Measurements from ENCODE around the gene ITPR2.
A peak's percentile ranks its signal among the peaks of the same experiment; 100 is the strongest.
"Not testable (repeated sequence)": the region's sequence is repeated elsewhere in the genome, so short reads cannot be mapped to it uniquely, and the experiment has no call there.

ITPR2 gene

DNA sequence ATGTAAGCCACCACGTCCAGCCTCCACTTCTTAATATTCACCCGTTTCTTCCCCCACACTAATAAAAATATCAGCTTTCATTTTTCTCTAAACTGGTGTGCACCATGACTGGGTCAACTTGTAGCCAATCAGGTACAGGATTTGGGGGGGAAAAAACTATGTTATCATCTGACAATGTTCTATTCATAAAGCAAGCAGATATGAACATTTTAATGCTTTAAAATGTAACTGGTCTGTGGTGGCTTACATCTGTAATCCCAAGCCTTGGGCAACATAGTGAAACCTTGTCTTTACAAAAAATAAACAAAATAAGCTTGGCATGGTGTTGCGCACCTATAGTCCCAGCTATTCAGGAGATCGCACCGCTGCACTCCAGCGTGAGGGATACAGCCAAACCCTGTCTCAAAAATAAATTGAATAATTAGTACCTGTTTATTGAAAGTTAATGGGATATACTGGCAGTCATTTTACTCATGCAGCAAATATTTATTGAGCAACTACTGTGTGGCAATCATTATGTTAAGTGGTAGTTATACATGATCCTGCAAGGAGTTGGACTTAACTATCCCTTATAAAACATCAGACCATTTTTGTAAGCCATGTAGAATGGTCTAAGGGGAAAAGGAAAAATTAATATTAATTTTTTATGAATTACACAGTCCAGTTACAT, 15.3 kb upstream of the ITPR2 start:
- ATAC-seq, result no peak

DNA sequence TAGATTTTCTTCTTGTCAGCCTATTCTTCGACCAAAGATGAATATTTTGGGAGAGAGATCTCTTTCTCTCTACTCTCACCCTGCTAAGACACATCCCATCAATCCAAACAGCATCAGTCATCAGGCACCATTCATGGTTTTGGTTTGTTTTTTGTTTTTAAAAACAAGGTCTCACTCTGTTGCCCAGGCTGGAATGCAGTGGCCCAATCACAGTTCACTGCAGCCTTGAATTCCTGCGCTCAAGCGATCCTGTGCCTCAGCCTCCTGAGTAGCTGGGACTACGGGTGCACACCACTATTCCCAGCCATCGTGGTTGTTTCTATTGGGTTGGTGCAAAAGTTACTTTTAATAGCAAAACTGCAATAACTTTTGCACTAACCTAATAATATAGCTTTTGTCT, 14.4 kb upstream of the ITPR2 start:
- no peak for ATAC-seq
- DNase-seq, result no peak

More for the DNA sequence above, 15.3 kb upstream of the ITPR2 start:
- no peak for DNase-seq

DNA sequence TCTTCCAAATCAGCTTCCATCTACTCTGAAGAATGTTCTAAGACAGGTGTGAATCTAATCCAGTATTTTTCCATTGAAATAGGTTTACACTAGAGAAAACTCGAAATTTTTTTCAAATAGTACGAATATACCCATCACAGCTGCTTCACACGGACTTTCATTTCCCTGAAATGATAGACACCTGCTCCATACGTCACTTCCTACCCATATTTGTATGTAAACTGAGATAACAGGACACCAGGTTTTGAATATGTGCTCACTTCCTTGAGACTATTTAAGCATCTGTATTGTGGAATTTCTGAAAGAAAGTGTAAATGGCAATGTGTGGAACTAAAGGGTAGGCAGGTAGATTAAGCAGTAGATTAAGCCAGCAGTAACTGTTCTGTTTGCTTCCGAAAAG, 13.4 kb upstream of the ITPR2 start:
- DNase-seq (no peak), ATAC-seq (no peak)

DNA sequence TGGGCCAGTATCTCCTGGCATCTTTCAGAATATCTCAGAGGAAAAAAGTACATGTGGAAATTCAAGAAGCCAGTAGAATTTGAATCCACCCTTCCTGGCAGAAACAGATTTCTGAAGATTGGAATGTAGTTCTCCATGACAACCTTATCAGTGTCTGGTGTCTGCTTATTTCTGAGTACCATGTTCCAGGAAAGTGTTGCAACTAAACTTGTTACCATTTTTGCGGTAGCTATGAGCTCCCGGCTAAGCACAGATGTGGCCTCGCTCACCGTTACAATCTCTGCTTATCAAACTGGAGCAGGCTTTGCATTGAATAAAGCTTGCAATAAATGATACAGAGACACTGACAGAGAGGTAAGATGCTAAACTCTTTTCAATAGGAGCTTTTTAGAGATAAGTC, 13.0 kb upstream of the ITPR2 start:
- DNase-seq, result no peak
- ATAC-seq, result no peak

DNA sequence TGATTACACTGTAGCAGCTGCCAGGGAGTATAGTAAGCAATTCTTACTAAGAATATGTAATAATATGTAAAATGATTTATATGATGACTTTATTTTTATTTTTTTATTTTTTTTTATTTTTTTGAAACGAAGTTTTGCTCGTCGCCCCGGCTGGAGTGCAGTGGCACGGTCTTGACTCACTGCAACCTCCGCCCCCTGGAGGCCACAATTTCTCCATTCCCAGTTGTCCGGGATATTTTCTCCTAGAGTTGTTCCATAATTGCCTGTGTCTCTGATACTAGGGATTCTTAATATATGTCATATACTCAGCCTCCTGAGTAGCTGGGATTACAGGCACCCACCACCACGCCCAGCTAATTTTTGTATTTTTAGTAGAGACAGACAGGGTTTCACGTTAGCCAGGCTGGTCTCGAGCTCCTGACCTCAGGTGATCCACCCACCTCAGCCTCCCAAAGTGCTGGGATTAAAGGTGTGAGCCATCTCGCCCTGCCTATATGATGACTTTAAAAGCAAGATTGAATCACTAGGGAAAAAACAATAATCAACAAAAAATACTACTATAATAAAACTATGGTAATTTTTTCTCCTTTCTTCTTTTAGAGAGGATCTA, 12.2 kb upstream of the ITPR2 start:
- no peak for ATAC-seq
- peak; percentile 42 for DNase-seq

DNA sequence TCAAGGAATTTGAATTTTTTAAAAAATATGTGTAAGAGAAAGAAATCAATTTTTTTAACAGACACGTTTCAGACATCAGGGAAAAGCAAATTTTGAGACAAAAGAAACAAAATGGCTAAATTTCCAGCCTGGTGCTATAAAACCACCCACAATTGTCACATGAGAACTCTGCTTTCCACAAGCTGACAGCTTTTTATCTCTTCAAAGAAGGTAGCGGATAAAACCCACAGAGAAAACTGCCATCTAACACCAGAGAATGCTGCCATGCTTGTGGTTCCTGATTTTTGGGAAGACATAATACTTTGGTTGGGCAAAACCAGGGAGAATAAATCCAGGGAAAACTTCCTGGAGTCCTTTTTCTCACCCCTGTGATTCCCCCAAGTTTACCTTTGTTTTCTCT, 10.3 kb upstream of the ITPR2 start:
- DNase-seq, result no peak
- no peak for ATAC-seq

DNA sequence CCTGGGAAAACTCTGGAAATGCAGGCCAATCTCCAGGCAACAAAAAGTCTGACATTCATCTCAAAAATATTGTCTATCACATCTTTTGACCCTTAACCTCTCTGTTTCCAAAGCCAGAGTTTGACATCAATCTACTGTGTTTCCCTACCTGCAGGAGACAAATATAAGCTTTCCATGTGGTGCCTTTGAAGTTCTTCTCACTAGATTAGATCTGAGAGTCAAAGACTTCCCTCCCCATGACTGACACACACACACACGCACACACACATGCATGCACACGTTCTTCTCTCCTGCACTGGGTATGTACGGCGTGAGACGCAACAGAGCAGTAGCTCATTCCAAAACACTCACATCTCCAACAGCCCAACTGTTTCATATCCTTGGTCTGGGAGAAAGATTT, 8.1 kb upstream of the ITPR2 start:
- no peak for ATAC-seq
- no peak for DNase-seq

DNA sequence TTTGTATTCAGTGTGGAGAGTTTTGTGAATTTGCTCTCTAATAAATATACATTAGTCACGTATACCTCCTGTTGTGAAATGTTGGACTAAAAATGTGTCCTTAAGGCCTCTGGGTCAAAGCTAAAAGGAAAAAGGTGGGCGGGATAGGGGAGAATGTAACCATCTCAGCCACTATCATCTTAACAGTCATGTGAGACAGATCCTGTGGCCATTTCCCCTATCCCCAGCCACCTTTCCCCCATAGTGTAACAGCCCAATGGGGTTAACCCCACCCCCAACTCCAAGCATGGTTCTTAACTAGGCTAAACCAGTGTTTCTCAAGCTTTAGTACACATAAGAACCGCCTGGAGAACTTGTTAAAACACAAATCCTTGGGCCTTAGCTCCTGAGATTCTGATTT, 6.5 kb upstream of the ITPR2 start:
- DNase-seq (no peak), ATAC-seq (no peak)

DNA sequence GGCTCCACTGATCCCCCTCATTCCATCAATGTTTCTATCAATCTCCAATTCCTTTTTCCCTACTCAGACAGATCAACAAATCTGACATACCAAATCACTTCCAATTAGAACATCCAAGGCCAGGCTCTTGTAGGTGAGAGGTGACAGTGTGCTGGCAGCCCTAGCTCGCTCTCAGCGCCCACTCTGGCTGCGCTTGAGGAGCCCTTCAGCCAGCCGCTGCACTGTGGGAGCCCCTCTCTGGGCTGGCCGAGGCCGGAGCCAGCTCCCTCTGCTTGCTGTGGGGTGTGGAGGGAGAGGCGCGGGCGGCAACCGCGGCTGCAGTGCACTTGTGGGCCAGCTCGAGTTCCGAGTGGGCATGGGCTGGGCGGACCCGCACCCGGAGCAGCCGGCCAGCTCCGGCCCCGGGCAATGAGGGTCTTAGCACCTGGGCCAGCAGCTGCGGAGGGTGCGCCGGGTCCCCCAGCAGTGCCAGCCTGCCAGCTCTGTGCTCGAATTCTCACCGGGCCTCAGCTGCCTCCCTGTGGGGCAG, 6.0 kb upstream of the ITPR2 start:
- DNase-seq (no peak), ATAC-seq (no peak)

DNA sequence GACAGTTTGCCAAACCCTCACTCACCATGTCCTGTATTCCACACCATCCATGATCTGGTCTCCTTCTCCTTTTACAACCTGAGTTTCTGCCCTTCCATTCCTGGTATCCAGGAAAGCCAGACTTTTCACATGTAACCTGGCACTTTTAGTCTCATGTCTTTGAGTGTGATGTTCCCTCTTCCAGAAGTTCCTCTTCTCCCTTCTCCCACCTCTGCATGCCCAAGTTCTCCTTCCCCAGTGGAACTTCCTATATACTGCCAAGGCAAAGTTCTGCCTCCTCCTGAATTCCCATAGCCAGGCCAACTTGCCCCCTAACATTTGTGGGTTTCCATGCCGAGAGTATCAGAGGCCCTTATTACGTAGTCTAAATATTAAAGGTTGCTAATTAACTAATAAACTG, 3.2 kb upstream of the ITPR2 start:
- ATAC-seq (no peak), DNase-seq (no peak)

DNA sequence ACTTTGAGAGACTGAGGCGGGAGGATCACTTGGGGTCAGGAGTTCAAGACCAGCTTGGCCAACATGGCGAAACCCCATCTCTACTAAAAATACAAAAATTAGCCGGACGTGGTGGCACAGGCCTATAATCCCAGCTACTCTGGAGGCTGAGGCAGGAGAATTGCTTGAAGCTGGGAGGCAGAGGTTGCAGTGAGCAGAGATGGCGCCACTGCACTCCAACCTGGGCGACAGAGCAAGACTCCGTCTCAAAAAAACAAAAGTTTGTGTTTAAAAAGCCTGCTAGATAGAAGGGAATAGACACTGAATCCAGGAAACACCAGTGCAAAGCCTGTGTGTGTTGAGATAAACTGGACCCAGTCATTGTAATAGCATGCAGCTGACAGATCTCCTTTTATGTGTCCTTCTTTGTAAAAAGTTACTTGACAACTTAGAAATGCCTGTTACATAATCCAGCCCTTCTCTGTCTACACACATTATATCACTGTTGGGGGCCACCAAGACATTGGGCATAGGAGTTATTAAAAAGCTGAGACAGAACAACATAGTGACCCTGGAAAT, 1.6 kb upstream of the ITPR2 start:
- DNase-seq, ATAC-seq: not testable (repeated sequence)

DNA sequence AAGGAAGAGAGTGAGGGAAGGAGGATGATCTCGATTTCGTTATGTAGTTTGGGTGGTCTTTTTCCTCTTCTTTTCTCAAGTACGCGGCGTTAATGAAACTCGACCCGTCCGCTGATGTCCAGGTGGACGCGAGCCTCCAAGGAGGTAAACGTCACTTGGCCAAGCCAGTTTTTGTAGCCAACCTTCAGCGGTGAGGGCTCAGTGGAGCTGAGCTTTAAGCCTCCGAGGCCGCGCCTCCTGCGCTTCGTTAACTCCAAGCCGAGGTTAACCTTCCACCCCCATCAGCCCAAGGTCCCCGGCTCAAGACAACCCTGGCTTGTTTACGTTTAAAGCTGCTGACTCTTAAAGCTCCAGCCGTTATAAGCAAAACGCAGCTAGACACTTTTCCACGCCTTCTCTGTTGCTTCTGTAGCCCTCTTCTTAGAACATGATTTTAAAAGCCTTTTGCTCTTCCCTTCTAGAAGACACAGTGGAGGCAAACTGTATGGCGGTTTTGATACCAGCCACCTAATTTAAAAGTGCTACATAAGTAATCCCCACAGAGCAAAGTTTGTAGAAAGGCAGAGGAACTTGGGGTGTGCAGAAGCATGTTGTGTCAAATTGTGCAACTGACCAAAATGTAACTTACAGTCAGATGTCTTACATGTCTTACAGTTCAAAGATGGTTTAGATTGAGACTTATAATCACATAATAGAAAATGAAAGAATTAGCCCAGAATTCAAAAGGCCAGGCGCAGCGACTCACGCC, 923 bp upstream of the ITPR2 start:
- ATAC-seq, result no peak
- peak; percentile 52 for DNase-seq

DNA sequence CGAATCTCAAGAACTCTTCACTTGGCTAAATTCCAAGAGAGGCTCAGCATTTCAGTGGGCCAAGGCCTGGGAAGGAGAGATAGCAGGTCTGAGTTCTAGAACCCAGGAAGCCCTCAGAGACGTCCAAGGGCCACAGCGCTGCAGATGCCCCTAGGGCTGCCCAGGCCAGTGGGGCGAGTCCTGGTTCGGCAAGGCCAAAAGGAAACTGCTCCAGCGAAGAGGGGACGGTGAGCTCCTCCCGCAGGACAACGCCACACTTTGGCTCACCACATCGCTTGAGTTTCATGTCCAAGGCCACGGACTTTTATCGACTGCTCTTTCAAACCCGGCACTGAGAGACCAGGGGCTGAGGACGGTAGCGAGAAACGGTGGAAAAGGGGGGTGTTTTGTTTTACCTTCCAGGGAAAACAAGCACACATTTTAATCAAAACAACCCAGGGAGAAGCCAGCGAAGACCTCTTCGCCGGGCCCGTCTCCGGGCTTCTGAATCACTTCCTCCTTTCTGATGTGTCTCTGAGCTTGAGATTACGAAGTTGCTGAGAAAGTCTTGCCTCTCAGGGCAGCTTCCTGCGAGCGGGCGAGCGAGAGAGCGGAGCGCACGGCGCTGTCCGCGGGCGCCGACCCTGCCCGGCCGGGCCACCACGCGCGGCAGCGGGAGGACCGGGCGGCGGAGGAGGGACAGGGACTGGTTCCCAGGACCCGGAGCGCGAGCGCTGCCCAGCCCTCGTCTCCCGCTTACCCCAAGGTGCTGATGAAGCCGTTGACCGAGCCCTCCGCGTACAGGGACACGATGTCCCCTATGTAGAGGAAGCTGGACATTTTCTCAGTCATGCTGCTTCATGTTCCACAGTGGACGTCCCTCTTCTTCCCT, 808 bp downstream of the ITPR2 start:
- ATAC-seq (peak; percentile 70), DNase-seq (peak; percentile 63)

DNA sequence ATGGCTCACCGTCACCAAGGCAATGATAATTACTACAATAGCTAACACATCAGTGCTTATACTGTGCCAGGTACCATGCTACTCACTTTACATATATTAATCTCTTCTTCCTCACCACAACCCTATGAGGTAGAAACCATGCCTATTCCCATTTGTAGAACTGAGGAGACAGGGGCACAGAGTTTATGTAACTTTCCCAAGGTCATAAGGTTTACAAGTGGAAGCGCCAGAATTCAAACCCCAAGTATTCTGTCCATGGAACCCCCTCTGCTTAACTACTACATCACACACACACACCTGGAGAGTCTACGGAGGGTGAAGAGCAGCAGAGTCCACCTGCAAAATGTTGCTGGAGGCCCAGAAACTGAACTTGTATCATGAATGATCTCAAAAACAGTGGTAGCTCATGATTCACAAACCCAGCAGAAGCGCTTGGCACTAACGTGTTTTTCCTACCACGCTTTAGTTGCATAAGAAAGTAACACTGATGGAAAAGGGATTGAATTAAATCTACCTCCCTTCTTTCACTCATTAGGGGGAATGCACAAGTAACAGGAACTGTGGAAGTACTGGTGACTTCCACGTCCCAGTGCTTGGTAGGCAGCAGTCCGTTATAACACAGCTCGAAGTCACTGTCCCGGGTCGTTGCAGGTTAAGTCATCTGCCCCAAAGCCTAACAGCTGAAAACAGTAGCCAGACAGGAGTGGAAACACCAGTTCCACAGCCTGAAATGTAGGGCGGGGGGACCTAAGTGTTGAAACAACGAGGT, 2.0 kb downstream of the ITPR2 start:
- peak; percentile 21 for DNase-seq
- ATAC-seq, result no peak

DNA sequence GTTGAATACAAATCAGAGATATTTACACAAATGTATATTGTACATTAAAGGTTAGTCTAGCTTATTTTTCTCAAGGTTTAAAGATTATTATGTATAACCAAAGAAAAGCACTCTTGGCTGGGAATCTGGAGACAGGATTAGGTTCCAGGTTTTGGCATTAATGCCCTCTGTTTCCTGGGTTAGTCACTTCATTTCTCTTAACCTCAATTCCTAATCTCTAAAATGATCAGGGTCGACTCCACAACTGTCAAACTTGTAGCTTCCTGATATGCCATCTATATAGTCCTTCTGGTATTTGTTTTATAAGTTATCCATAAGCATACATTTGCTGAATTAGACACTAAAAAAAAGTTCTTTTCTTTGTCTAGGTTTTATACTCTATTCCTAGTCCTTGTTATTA, 2.6 kb downstream of the ITPR2 start:
- ATAC-seq, result no peak

DNA sequence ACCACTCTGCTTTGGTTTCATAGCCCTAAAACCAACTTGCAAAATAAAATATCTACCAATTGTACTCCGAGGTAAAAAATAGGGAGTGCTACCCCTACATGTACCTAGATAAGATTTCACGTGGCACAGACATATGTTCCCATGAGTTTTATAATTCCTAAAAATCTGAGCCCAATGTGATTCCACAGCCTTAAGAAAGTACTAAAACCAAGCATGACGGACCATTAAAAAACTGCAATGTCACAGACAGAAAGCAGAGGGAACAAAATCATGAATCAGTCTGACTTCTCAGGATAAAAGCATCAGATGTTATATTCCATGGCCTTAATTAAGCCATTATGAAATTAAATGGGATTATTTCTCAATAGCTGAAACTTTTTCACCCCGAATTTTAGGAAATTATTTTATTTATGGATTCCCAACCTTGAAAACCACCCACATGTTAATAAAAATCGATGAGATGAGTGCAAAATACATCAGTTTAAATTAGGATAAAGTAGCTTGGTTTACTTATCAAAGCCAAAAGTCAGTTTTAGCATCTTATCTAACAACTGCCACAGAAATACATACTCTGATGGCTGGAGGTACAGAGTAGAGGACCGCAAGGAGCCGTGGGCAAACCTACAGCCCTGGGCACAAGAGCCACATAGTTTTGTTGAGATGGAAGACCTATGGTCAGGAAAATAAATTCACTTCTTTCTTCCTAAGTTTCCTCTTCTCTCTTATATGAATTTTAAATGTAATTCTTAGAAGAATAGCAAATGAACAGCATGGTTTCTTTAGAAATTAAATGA, 4.5 kb downstream of the ITPR2 start:
- DNase-seq (no peak), ATAC-seq (no peak)

More for the DNA sequence above, 2.6 kb downstream of the ITPR2 start:
- no peak for DNase-seq

DNA sequence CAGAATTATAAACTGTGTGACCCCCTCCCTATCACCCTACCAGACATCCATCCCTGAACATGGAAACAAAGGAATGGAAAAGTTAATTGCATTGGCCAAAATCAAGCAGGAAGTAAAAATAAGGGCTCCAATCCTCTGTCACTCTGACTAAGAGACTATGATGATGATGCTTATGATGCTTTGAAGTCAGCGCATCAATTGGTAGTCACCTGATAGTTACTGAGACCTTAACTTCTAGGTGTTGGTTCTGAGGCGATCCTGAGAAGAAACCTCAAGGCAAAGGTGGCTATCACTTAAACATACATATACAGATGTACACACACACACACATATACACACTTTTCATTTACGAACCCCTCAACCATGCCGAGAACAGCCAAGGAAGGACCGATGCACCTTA, 6.6 kb downstream of the ITPR2 start:
- no peak for ATAC-seq
- no peak for DNase-seq

DNA sequence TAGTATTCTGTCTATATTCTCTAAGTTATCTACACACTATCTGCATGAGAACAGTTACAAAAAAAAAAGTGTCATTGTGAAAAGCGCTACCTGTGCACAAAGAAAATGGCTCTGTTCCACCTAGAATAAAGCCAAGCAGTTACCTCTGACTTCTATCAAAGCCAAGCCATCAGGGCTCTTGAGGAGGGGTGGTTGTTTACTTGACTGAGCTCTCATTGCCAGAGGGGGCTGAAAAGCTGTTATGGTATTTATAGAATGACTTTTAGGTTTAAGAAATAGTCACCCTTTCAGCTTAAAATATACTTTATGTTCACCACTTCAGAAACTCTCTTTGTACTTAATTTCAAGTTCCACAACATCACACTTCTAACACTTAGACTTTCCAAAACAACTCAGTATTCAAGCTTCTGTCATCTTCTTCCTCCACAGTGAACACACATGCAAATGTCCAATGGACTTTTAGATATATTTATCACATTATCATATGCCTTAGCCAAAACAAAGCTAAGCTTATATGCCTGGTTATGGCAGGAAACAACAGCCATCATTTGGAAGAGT, 7.5 kb downstream of the ITPR2 start:
- no peak for ATAC-seq
- DNase-seq, result no peak

DNA sequence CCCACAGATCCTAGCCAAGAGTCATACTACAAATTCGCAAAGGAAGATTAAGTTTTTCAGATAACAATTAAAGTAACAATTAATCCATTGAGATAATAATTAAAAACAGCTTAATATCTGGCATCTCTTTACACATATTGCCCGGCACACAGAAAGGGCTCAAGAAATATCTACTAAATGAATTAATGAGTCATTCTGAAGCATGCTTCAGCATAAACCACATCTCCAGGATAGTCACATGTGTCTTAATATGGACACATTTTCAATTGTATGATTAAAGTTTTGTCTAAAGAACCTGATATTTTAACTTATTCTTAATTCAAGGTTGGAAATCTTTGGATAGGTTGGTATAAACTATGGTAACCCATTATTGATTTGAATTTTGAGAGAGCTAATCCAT, 9.6 kb downstream of the ITPR2 start:
- DNase-seq (no peak), ATAC-seq (no peak)

DNA sequence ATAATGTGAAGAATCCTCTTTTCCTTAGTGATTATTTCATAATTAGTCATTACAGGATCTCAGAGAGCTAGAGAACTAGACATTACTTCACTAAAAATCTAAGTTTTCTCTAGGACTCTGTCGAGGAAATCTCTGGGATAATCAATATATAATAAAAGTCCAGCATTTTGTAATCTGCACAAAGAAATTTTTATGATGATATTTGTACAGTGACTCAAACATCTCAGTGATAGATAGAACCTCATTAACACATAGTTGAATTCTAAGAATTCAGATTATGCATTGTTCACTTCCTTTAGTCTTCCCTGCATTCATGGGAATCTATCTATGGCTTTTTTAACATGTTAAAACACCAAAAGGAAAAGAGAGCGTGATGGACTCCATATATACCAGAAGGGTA, 11.0 kb downstream of the ITPR2 start:
- no peak for ATAC-seq
- no peak for DNase-seq
